Esophagus squamous epithelium (tissue), 4 donors: Measurements from ENCODE around the gene EFCAB12.

Experiments used
- POLR2A ChIP-seq, 4 donors: fragments of 450-650 bp; IDR thresholded peaks; one replicate each; pipeline ENCODE4 v1.6.1; 2017; ENCODE audit warnings: antibody characterized with exemption in 4 of 4, mild to moderate bottlenecking in 4 of 4, moderate library complexity in 3 of 4
- TF ChIP-seq, protein P1 (sequence below), 6 experiments: fragments of 450-650 bp in 4 of 6; fragments of 200-600 bp in 2 of 6; sonication (generic) in 2 of 6; IDR thresholded peaks; one replicate each; pipeline ENCODE4 v1.5.1; 2016 to 2019; ENCODE audit warnings: antibody characterized with exemption in 6 of 6, mild to moderate bottlenecking in 4 of 6, moderate library complexity in 4 of 6

DNA sequence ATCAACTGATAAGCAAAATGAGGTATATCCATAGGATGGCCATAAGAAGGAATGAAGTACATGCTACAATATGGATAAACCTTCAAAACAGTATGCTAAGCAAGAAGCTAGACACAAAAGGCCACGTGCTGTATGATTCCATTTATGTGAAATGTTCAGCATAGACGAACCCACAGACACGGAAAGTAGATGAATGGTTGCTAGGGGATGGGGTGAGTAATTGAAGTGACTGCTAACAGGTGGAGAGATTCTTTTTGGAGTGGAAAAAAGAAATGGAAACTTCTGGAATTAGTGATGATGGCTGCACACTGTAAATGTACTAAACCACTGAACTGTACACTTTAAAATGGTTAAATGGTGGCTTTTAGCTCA lies 630 bp upstream of the EFCAB12 start:
- TF ChIP-seq, protein P1, sequence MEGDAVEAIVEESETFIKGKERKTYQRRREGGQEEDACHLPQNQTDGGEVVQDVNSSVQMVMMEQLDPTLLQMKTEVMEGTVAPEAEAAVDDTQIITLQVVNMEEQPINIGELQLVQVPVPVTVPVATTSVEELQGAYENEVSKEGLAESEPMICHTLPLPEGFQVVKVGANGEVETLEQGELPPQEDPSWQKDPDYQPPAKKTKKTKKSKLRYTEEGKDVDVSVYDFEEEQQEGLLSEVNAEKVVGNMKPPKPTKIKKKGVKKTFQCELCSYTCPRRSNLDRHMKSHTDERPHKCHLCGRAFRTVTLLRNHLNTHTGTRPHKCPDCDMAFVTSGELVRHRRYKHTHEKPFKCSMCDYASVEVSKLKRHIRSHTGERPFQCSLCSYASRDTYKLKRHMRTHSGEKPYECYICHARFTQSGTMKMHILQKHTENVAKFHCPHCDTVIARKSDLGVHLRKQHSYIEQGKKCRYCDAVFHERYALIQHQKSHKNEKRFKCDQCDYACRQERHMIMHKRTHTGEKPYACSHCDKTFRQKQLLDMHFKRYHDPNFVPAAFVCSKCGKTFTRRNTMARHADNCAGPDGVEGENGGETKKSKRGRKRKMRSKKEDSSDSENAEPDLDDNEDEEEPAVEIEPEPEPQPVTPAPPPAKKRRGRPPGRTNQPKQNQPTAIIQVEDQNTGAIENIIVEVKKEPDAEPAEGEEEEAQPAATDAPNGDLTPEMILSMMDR (IDR thresholded peaks at IDR 0.05), result no peak
- no peak for TF ChIP-seq POLR2A (IDR thresholded peaks at IDR 0.05)
